GM23338 (cell line): Measurements from ENCODE around the gene TRPC4.

Experiments
- CREB1 ChIP-seq: fragments of 250-450 bp; sonication (Bioruptor Pico); IDR thresholded peaks from 2 replicates; pipeline ENCODE4 v1.5.0; 2020; ENCODE audit warnings: low read depth, mild to moderate bottlenecking, moderate library complexity
- CTCF ChIP-seq, 2 experiments: fragments of 200-600 bp in 1 of 2; sonication (generic) in 1 of 2; conservative IDR thresholded peaks; 2 replicates each; pipeline versions ENCODE4 v1.5.1 to v1.6.1; 2016 to 2017; ENCODE audit warnings: antibody characterized with exemption in 2 of 2, low read depth in 2 of 2, mild to moderate bottlenecking in 2 of 2, moderate library complexity in 1 of 2
- ETS1 ChIP-seq: IDR thresholded peaks from 2 replicates; pipeline ENCODE4 v1.6.1; 2016; ENCODE audit warnings: antibody characterized with exemption
- EZH2 ChIP-seq: fragments of 200-600 bp; sonication (generic); IDR thresholded peaks from one replicate; pipeline ENCODE4 v1.8.0; 2017; ENCODE audit warnings: antibody characterized with exemption, mild to moderate bottlenecking, low read depth; ENCODE audit not compliant: unreplicated experiment
- EZH2phosphoT487 ChIP-seq: fragments of 200-600 bp; sonication (generic); IDR thresholded peaks from one replicate; pipeline ENCODE4 v1.8.1; 2018; ENCODE audit warnings: antibody characterized with exemption; ENCODE audit not compliant: unreplicated experiment
- JUNB ChIP-seq: IDR thresholded peaks from one replicate; pipeline ENCODE4 v1.6.1; 2016; ENCODE audit warnings: antibody characterized with exemption; ENCODE audit not compliant: unreplicated experiment
- POLR2AphosphoS5 ChIP-seq: IDR thresholded peaks from 2 replicates; pipeline ENCODE4 v1.6.1; 2016; ENCODE audit warnings: antibody characterized with exemption, low read depth
- REST ChIP-seq: IDR thresholded peaks from one replicate; pipeline ENCODE4 v1.6.1; 2018; ENCODE audit warnings: antibody characterized with exemption; ENCODE audit not compliant: unreplicated experiment
- STAT1 ChIP-seq: IDR thresholded peaks from one replicate; pipeline ENCODE4 v1.6.1; 2016; ENCODE audit warnings: antibody characterized with exemption; ENCODE audit not compliant: unreplicated experiment
- ZNF114 ChIP-seq: fragments of 250-450 bp; sonication (Bioruptor Pico); IDR thresholded peaks from 2 replicates; pipeline ENCODE4 v1.5.0; 2020; ENCODE audit warnings: mild to moderate bottlenecking, moderate library complexity

- TF ChIP-seq STAT1 (no peak), EZH2 (no peak), CTCF (conservative IDR thresholded peaks at IDR 0.05; ENCODE audit: low read depth in 2 of 2) (no peak), CREB1 (CRISPR knock-in tag) (no peak), REST (no peak), ETS1 (no peak), EZH2phosphoT487 (no peak), POLR2AphosphoS5 (no peak), JUNB (no peak), ZNF114 (CRISPR knock-in tag) (no peak)
Measured at GRCh38 chr13:37613638-37614037, 255.9 kb downstream of the TRPC4 start.
